Measurements from ENCODE around the gene PUS1.

PUS1 gene

GRCh38 chr12:131916306-131917138, 12.6 kb upstream of the PUS1 start:
- DNase-seq (ENCODE audit: low read depth), result no peak

GRCh38 chr12:131917139-131917710, 11.9 kb upstream of the PUS1 start:
- DNase-seq (ENCODE audit: low read depth), result no peak

- DNase-seq (ENCODE audit: low read depth), result no peak
These were observed 11.3 kb upstream of the PUS1 start for GRCh38 chr12:131917711-131918306.

- DNase-seq (ENCODE audit: low read depth), result no peak
These were observed 10.6 kb upstream of the PUS1 start for GRCh38 chr12:131918311-131919050.

GRCh38 chr12:131919051-131919347, 10.1 kb upstream of the PUS1 start:
- no peak for DNase-seq (ENCODE audit: low read depth)

GRCh38 chr12:131919366-131920156, 9.5 kb upstream of the PUS1 start:
- no peak for DNase-seq (ENCODE audit: low read depth)

GRCh38 chr12:131920157-131920508, 8.9 kb upstream of the PUS1 start:
- DNase-seq (ENCODE audit: low read depth), result no peak

GRCh38 chr12:131920902-131921840, 7.9 kb upstream of the PUS1 start:
- no peak for DNase-seq (ENCODE audit: low read depth)

- no peak for DNase-seq (ENCODE audit: low read depth)
These were observed 7.0 kb upstream of the PUS1 start for GRCh38 chr12:131921866-131922769.

- DNase-seq (ENCODE audit: low read depth), result no peak
These were observed 6.3 kb upstream of the PUS1 start for GRCh38 chr12:131922772-131923171.

- DNase-seq (ENCODE audit: low read depth), result no peak
These were observed 5.8 kb upstream of the PUS1 start for GRCh38 chr12:131923260-131923659.

GRCh38 chr12:131927110-131928079, 1.7 kb upstream of the PUS1 start:
- DNase-seq (ENCODE audit: low read depth), result no peak

GRCh38 chr12:131928080-131928710, 881 bp upstream of the PUS1 start:
- no peak for DNase-seq (ENCODE audit: low read depth)

- DNase-seq (ENCODE audit: low read depth), result no peak
These were observed 743 bp downstream of the PUS1 start for GRCh38 chr12:131929581-131930456.

- no peak for DNase-seq (ENCODE audit: low read depth)
These were observed 1.4 kb downstream of the PUS1 start for GRCh38 chr12:131930510-131930909.

- DNase-seq (ENCODE audit: low read depth), result no peak
These were observed 4.3 kb downstream of the PUS1 start for GRCh38 chr12:131933387-131933786.

- no peak for DNase-seq (ENCODE audit: low read depth)
These were observed 5.5 kb downstream of the PUS1 start for GRCh38 chr12:131934535-131934934.

Data from GM04503 (cell line).